Neuronal stem cell (in vitro differentiated cells): Measurements from ENCODE around the gene SRPRA.
A peak's percentile ranks its signal among the peaks of the same experiment; 100 is the strongest.

Source experiments
- DNase-seq: peaks from one replicate; pipeline ENCODE4 v3.0.0-alpha.2; 2013; ENCODE audit warnings: low spot score
- H2AFZ ChIP-seq: one replicate; pipeline ENCODE4 v1.6.1; 2013; ENCODE audit warnings: mild to moderate bottlenecking, low read length, inconsistent platforms
- H2AK5ac ChIP-seq: 2 replicates; pipeline ENCODE4 v1.6.1; 2013; ENCODE audit warnings: low read depth, mild to moderate bottlenecking, inconsistent platforms, low read length, moderate library complexity, mixed read lengths
- H2BK120ac ChIP-seq: 2 replicates; pipeline ENCODE4 v1.6.1; 2013; ENCODE audit warnings: low read depth, mild to moderate bottlenecking, inconsistent platforms, low read length, moderate library complexity, mixed read lengths
- H2BK12ac ChIP-seq: one replicate; pipeline ENCODE4 v1.6.1; 2013; ENCODE audit warnings: low read length, inconsistent platforms
- H2BK15ac ChIP-seq: 2 replicates; pipeline ENCODE4 v1.6.1; 2013; ENCODE audit warnings: mild to moderate bottlenecking, low read length, inconsistent platforms, mixed read lengths
- H2BK5ac ChIP-seq: one replicate; pipeline ENCODE4 v1.6.1; 2013; ENCODE audit warnings: inconsistent platforms, mild to moderate bottlenecking, low read length, moderate library complexity
- H3K14ac ChIP-seq: one replicate; pipeline ENCODE4 v1.6.1; 2013; ENCODE audit warnings: low read length, inconsistent platforms
- H3K18ac ChIP-seq: 2 replicates; pipeline ENCODE4 v1.6.1; 2013; ENCODE audit warnings: low read length, inconsistent platforms
- H3K23ac ChIP-seq: 2 replicates; pipeline ENCODE4 v1.6.1; 2013; ENCODE audit warnings: low read depth, mild to moderate bottlenecking, mixed read lengths, low read length, inconsistent platforms; ENCODE audit not compliant: poor library complexity
- H3K27ac ChIP-seq: replicated peaks from 3 replicates; pipeline ENCODE4 v1.5.1; 2013; ENCODE audit warnings: low read length, inconsistent platforms
- H3K27me3 ChIP-seq, 3 experiments: 2 replicates each; pipeline ENCODE4 v1.6.1; 2013; ENCODE audit warnings: low read length in 3 of 3, mild to moderate bottlenecking in 2 of 3, inconsistent platforms in 1 of 3, low read depth in 1 of 3, mixed read lengths in 1 of 3, moderate library complexity in 1 of 3; ENCODE audit not compliant: control insufficient read depth in 3 of 3, insufficient read depth in 3 of 3
- H3K36me3 ChIP-seq, 2 donors: replicated peaks in 1 of 2; 2 replicates each; pipeline ENCODE4 v1.6.1; 2013; ENCODE audit warnings: low read length in 2 of 2; ENCODE audit not compliant: control insufficient read depth in 2 of 2, insufficient read depth in 2 of 2
- H3K4ac ChIP-seq: 2 replicates; pipeline ENCODE4 v1.6.1; 2013; ENCODE audit warnings: inconsistent platforms, mild to moderate bottlenecking, low read length, moderate library complexity
- H3K4me1 ChIP-seq, 2 donors: 1 replicate in 1 of 2; 2 replicates in 1 of 2; pipeline ENCODE4 v1.6.1; 2013; ENCODE audit warnings: low read length in 2 of 2, low read depth in 1 of 2; ENCODE audit not compliant: control insufficient read depth in 2 of 2, insufficient read depth in 1 of 2
- H3K4me2 ChIP-seq: one replicate; pipeline ENCODE4 v1.6.1; 2013; ENCODE audit warnings: mild to moderate bottlenecking, low read length, inconsistent platforms; ENCODE audit not compliant: insufficient read depth, poor library complexity, severe bottlenecking
- H3K4me3 ChIP-seq, 2 donors: 2 replicates each; pipeline ENCODE4 v1.5.1; 2013; ENCODE audit warnings: low read length in 2 of 2, mild to moderate bottlenecking in 2 of 2, inconsistent platforms in 1 of 2, moderate library complexity in 1 of 2
- H3K79me1 ChIP-seq: one replicate; pipeline ENCODE4 v1.6.1; 2013; ENCODE audit warnings: low read depth, mild to moderate bottlenecking, inconsistent platforms, low read length, moderate library complexity
- H3K9ac ChIP-seq: one replicate; pipeline ENCODE4 v1.6.1; 2013; ENCODE audit warnings: mild to moderate bottlenecking, low read depth, low read length, inconsistent platforms; ENCODE audit not compliant: poor library complexity
- H3K9me3 ChIP-seq, 2 donors: replicated peaks in 1 of 2; 2 replicates each; pipeline versions ENCODE3 to v1.6.1; 2013; ENCODE audit warnings: low read length in 2 of 2, mild to moderate bottlenecking in 2 of 2, inconsistent platforms in 1 of 2, low read depth in 1 of 2, mixed read lengths in 1 of 2, moderate library complexity in 1 of 2; ENCODE audit not compliant: control insufficient read depth in 2 of 2, insufficient read depth in 1 of 2
- H4K8ac ChIP-seq: one replicate; pipeline ENCODE4 v1.6.1; 2013; ENCODE audit warnings: low read depth, mild to moderate bottlenecking, inconsistent platforms, low read length, moderate library complexity
- H4K91ac ChIP-seq: one replicate; pipeline ENCODE4 v1.6.1; 2013; ENCODE audit warnings: low read length, low read depth, mild to moderate bottlenecking, inconsistent platforms; ENCODE audit not compliant: poor library complexity
- WGBS, 2 donors: extraction: QIAGEN DNeasy Blood & Tissue Kit; methylation state at CpG; one replicate each; pipeline ENCODE4 v1.1.7; 2013; ENCODE audit warnings: missing lambda C conversion rate in 2 of 2, mixed read lengths in 1 of 2; ENCODE audit not compliant: insufficient read length in 2 of 2, insufficient replicate concordance in 1 of 2; ENCODE audit errors: extremely low coverage in 2 of 2; 5-methylcytosine and 5-hydroxymethylcytosine counted together

Gene SRPRA

GRCh38 chr11:126282736-126283591 is 14.3 kb upstream of the SRPRA start, which contains the start of gene TIRAP:
Gene TIRAP (plus strand): TSS chr11:126283093. CDS start chr11:126290895, 7,802 bp downstream.
- H3K36me3 ChIP-seq: peaks cover 2 to 14% of the 10 kb centered on the region in 2 donors
- H3K27me3 ChIP-seq: peaks cover 0 to 2% (median 0%) of the 10 kb centered on the region in 3 experiments
- peak within 1 kb of the TSS; percentile 94 for H3K23ac ChIP-seq
- no peak within 1 kb of the TSS for H4K8ac ChIP-seq
- no peak within 1 kb of the TSS for H3K14ac ChIP-seq
- no peaks in the 10 kb centered on the region for H3K79me1 ChIP-seq
- peaks cover 5 to 7% of the 10 kb centered on the region in 2 donors for H3K4me1 ChIP-seq
- peak within 1 kb of the TSS; percentile 97 for H3K4me2 ChIP-seq
- no peak within 1 kb of the TSS for H3K27ac ChIP-seq
- peak within 1 kb of the TSS; percentile 62 for H2BK15ac ChIP-seq
- no peak within 1 kb of the TSS for H2AK5ac ChIP-seq
- H2BK12ac ChIP-seq: no peak within 1 kb of the TSS
- peak within 1 kb of the TSS; percentile 98 for H2AFZ ChIP-seq
- no peaks in the 10 kb centered on the region for H3K9me3 ChIP-seq
- H3K9ac ChIP-seq: peak within 1 kb of the TSS; percentile 95
- no peak within 1 kb of the TSS for H3K4ac ChIP-seq
- H4K91ac ChIP-seq: no peak within 1 kb of the TSS
- no CpG with 5 or more reads among the region's 82 CpGs for WGBS, 2 donors
- no peak for DNase-seq
- peak within 1 kb of the TSS; percentile 81 to 86 for H3K4me3 ChIP-seq
- H2BK5ac ChIP-seq: peak within 1 kb of the TSS; percentile 76
- H3K18ac ChIP-seq: peak within 1 kb of the TSS; percentile 97
- peak within 1 kb of the TSS; percentile 21 for H2BK120ac ChIP-seq

- no peak for DNase-seq
- no peak overlapping the region for H4K91ac ChIP-seq
- peak overlapping the region; percentile 1 for H3K18ac ChIP-seq
- H4K8ac ChIP-seq: no peak overlapping the region
- H3K36me3 ChIP-seq: peaks cover 6 to 20% of the 10 kb centered on the region in 2 donors
- H3K23ac ChIP-seq: no peak overlapping the region
- peak overlapping the region; percentile 98 for H2AFZ ChIP-seq
- H2BK15ac ChIP-seq: no peak overlapping the region
- H3K4ac ChIP-seq: no peak overlapping the region
- no peak overlapping the region for H2AK5ac ChIP-seq
- no peak overlapping the region for H2BK120ac ChIP-seq
- H3K9me3 ChIP-seq: no peaks in the 10 kb centered on the region
- H3K14ac ChIP-seq: no peak overlapping the region
- peaks cover 5 to 7% of the 10 kb centered on the region in 2 donors for H3K4me1 ChIP-seq
- H3K79me1 ChIP-seq: no peaks in the 10 kb centered on the region
- no peak overlapping the region for H3K9ac ChIP-seq
- H3K4me3 ChIP-seq: peak overlapping the region; percentile 81 to 86
- H3K27me3 ChIP-seq: peaks cover 0 to 2% (median 0%) of the 10 kb centered on the region in 3 experiments
- no peak overlapping the region for H3K27ac ChIP-seq
- peak overlapping the region; percentile 97 for H3K4me2 ChIP-seq
- WGBS, 2 donors: no CpG with 5 or more reads among the region's 15 CpGs
- peak overlapping the region; percentile 76 for H2BK5ac ChIP-seq
- no peak overlapping the region for H2BK12ac ChIP-seq
Observed at GRCh38 chr11:126282361-126282735, 13.7 kb upstream of the SRPRA start.

DNA sequence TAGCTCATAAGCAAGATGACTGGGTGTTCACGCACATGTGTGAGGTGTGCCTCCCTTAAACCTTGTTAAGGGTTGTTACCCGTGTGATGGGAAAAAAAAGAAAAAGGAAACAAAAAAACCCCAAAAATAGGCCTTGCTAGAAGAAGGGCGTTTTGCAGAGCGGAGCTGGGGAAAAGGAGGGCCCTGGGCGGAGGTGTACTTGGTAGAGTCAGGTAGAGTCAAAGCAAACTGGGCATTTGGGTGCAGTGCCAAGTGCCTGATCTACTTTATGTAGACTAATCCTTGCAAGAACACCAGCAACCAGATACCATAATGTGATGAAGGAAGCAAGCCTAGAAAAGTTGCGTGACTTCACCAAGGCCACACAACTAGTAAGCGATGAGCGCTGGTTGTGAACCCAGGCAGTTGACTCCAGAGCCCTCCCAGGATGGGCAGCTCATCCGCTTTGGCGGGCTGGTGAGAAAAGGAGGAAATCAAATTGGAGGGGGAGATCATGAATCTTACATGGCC is 13.0 kb upstream of the SRPRA start:
- no peak overlapping the region for H2BK120ac ChIP-seq

GRCh38 chr11:126281245-126281644 is 12.6 kb upstream of the SRPRA start:
- no peak overlapping the region for H2BK15ac ChIP-seq
- H3K9ac ChIP-seq: peak overlapping the region; percentile 24
- H3K18ac ChIP-seq: no peak overlapping the region
- peaks cover 0 to 2% (median 0%) of the 10 kb centered on the region in 3 experiments for H3K27me3 ChIP-seq
- no peaks in the 10 kb centered on the region for H3K9me3 ChIP-seq
- no peak overlapping the region for H4K8ac ChIP-seq
- WGBS, 2 donors: no CpG with 5 or more reads among the region's 6 CpGs
- no peak overlapping the region for H2AK5ac ChIP-seq
- peaks cover 5 to 7% of the 10 kb centered on the region in 2 donors for H3K4me1 ChIP-seq
- H4K91ac ChIP-seq: no peak overlapping the region
- H2AFZ ChIP-seq: no peak overlapping the region
- no peak overlapping the region for H3K14ac ChIP-seq
- no peak for DNase-seq
- H3K79me1 ChIP-seq: no peaks in the 10 kb centered on the region
- no peak overlapping the region for H3K4ac ChIP-seq
- H3K23ac ChIP-seq: peak overlapping the region; percentile 37
- H2BK12ac ChIP-seq: no peak overlapping the region
- no peak overlapping the region for H3K4me2 ChIP-seq
- H2BK5ac ChIP-seq: no peak overlapping the region
- H3K36me3 ChIP-seq: peaks cover 11 to 29% of the 10 kb centered on the region in 2 donors
- H2BK120ac ChIP-seq: no peak overlapping the region
- H3K4me3 ChIP-seq: no peak overlapping the region
- H3K27ac ChIP-seq: no peak overlapping the region

More for the DNA sequence above, 13.0 kb upstream of the SRPRA start:
- H2BK12ac ChIP-seq: no peak overlapping the region
- H3K4me3 ChIP-seq: peak overlapping the region in 1 of 2 donors; percentile 81
- peak overlapping the region; percentile 98 for H2AFZ ChIP-seq
- no peak overlapping the region for H4K8ac ChIP-seq
- no peak overlapping the region for H2BK15ac ChIP-seq
- no peak for DNase-seq
- H2BK5ac ChIP-seq: no peak overlapping the region
- H3K9ac ChIP-seq: no peak overlapping the region
- H3K9me3 ChIP-seq: no peaks in the 10 kb centered on the region
- no peaks in the 10 kb centered on the region for H3K79me1 ChIP-seq
- no peak overlapping the region for H3K14ac ChIP-seq
- no peak overlapping the region for H3K27ac ChIP-seq
- H3K36me3 ChIP-seq: peaks cover 11 to 26% of the 10 kb centered on the region in 2 donors
- peaks cover 5 to 7% of the 10 kb centered on the region in 2 donors for H3K4me1 ChIP-seq
- H4K91ac ChIP-seq: no peak overlapping the region
- peaks cover 0 to 2% (median 0%) of the 10 kb centered on the region in 3 experiments for H3K27me3 ChIP-seq
- H3K18ac ChIP-seq: no peak overlapping the region
- no peak overlapping the region for H3K4ac ChIP-seq
- H2AK5ac ChIP-seq: no peak overlapping the region
- no CpG with 5 or more reads among the region's 10 CpGs for WGBS, 2 donors
- no peak overlapping the region for H3K4me2 ChIP-seq
- H3K23ac ChIP-seq: no peak overlapping the region
